SK-N-SH (cell line): ENCODE measurements around the gene STPG1. TPM values are rescaled to one million over a fixed set of nuclear protein-coding genes. Genes with fewer than 3 reads are reported as not detected.

Experiments
- CTCF ChIA-PET: fragments of 300-600, 350-600 bp; formaldehyde crosslinking; extraction: SDS; loops from one replicate; lab custom pipeline; 2021; lab: Yijun Ruan, JAX
- POLR2A ChIA-PET: fragments of 350-600 bp; sonication (Branson Sonifier 250); formaldehyde crosslinking; extraction: SDS; loops from one replicate; lab custom pipeline; 2020; ENCODE audit warnings: antibody characterized with exemption, inconsistent platforms; lab: Yijun Ruan, JAX
- DNase-seq: peaks from one replicate; pipeline ENCODE4 v3.0.0; 2012
- H2AFZ ChIP-seq: fragments of 200-600 bp; sonication (generic); 2 replicates; pipeline ENCODE4 v1.8.1; 2016; ENCODE audit warnings: antibody characterized with exemption, mild to moderate bottlenecking, low read depth
- H3F3A ChIP-seq: fragments of 200-600 bp; sonication (generic); replicated peaks from 2 replicates; pipeline ENCODE3; 2016; ENCODE audit warnings: antibody characterized with exemption, mild to moderate bottlenecking; ENCODE audit not compliant: insufficient read depth
- H3K27ac ChIP-seq, 2 experiments: fragments of 200-500 bp in 1 of 2; fragments of 200-600 bp in 1 of 2; sonication (Bioruptor generic) in 1 of 2; sonication (generic), shearing (Covaris generic) in 1 of 2; 2 replicates each; pipeline versions ENCODE4 v1.5.1 to v1.6.1; 2014 to 2016; ENCODE audit warnings: low read depth in 2 of 2, inconsistent platforms in 1 of 2, low read length in 1 of 2, mild to moderate bottlenecking in 1 of 2, mixed read lengths in 1 of 2
- H3K27me3 ChIP-seq: fragments of 200-600 bp; sonication (generic), shearing (Covaris generic); 2 replicates; pipeline ENCODE4 v1.6.1; 2016; ENCODE audit warnings: mixed run types; ENCODE audit not compliant: insufficient read depth
- H3K36me3 ChIP-seq, 2 experiments: fragments of 200-500 bp in 1 of 2; fragments of 200-600 bp in 1 of 2; sonication (Bioruptor generic) in 1 of 2; sonication (generic) in 1 of 2; replicated peaks in 1 of 2; 2 replicates each; pipeline versions ENCODE3 to v1.5.1; 2014 to 2016; ENCODE audit warnings: low read length in 1 of 2, mild to moderate bottlenecking in 1 of 2; ENCODE audit not compliant: insufficient read depth in 2 of 2, control insufficient read depth in 1 of 2
- H3K4me1 ChIP-seq, 2 experiments: fragments of 200-500 bp in 1 of 2; fragments of 200-600 bp in 1 of 2; sonication (Bioruptor generic) in 1 of 2; sonication (generic), shearing (Covaris generic) in 1 of 2; 2 replicates each; pipeline versions ENCODE4 v1.5.1 to v1.6.1; 2014 to 2016; ENCODE audit warnings: low read depth in 1 of 2, low read length in 1 of 2, mixed run types in 1 of 2; ENCODE audit not compliant: insufficient read depth in 2 of 2, control insufficient read depth in 1 of 2
- H3K4me2 ChIP-seq: fragments of 200-600 bp; sonication (generic), shearing (Covaris generic); 2 replicates; pipeline ENCODE4 v1.6.1; 2017; ENCODE audit warnings: mixed run types
- H3K4me3 ChIP-seq, 2 experiments: fragments of 200-500 bp in 1 of 2; fragments of 200-600 bp in 1 of 2; sonication (Bioruptor generic) in 1 of 2; sonication (generic), shearing (Covaris generic) in 1 of 2; 2 replicates each; pipeline versions ENCODE4 v1.5.1 to v1.8.1; 2014 to 2016; ENCODE audit warnings: low read depth in 2 of 2, inconsistent platforms in 1 of 2, low read length in 1 of 2, mild to moderate bottlenecking in 1 of 2, mixed read lengths in 1 of 2, moderate library complexity in 1 of 2
- H3K79me2 ChIP-seq: fragments of 200-600 bp; sonication (generic); 2 replicates; pipeline ENCODE4 v1.8.1; 2017; ENCODE audit warnings: mild to moderate bottlenecking; ENCODE audit not compliant: insufficient read depth
- H3K9ac ChIP-seq: fragments of 200-600 bp; sonication (generic); 2 replicates; pipeline ENCODE4 v1.6.1; 2017; ENCODE audit warnings: mixed run types
- H3K9me2 ChIP-seq: fragments of 200-600 bp; sonication (generic); 2 replicates; pipeline ENCODE4 v1.6.1; 2017; ENCODE audit warnings: mixed run types
- H3K9me3 ChIP-seq: fragments of 200-600 bp; sonication (generic); 2 replicates; pipeline ENCODE4 v1.6.1; 2017; ENCODE audit warnings: mixed run types, mild to moderate bottlenecking, moderate library complexity
- H4K20me1 ChIP-seq: fragments of 200-600 bp; sonication (generic); 2 replicates; pipeline ENCODE4 v1.6.1; 2017; ENCODE audit warnings: mild to moderate bottlenecking, mixed run types; ENCODE audit not compliant: insufficient read depth
- ELF1 ChIP-seq: IDR thresholded peaks from 2 replicates; pipeline ENCODE4 v1.4.0; 2012
- EZH2phosphoT487 ChIP-seq: fragments of 200-600 bp; sonication (generic); IDR thresholded peaks from 2 replicates; pipeline ENCODE4 v1.6.1; 2017; ENCODE audit warnings: low read depth, mixed run types, mild to moderate bottlenecking, antibody characterized with exemption, moderate library complexity, borderline replicate concordance
- FOXJ3 ChIP-seq: sonication (generic); formaldehyde crosslinking; IDR thresholded peaks from 2 replicates; pipeline ENCODE4 v1.5.1; 2020; ENCODE audit warnings: mild to moderate bottlenecking, missing genetic modification reagents
- FOXM1 ChIP-seq: IDR thresholded peaks from 2 replicates; pipeline ENCODE4 v1.4.0; 2012; ENCODE audit warnings: low read depth, mild to moderate bottlenecking
- GATA2 ChIP-seq: sonication (generic); formaldehyde crosslinking; IDR thresholded peaks from 2 replicates; pipeline ENCODE4 v1.5.0; 2020; ENCODE audit warnings: mild to moderate bottlenecking, missing genetic modification reagents
- JUND ChIP-seq: IDR thresholded peaks from 2 replicates; pipeline ENCODE4 v1.4.0; 2012
- MEF2A ChIP-seq: IDR thresholded peaks from 2 replicates; pipeline ENCODE4 v1.4.0; 2012; ENCODE audit warnings: low read depth, borderline replicate concordance
- MXI1 ChIP-seq: IDR thresholded peaks from 2 replicates; pipeline ENCODE4 v1.6.1; 2012; ENCODE audit warnings: mild to moderate bottlenecking, low read depth, low read length, improper control_type of control experiment
- NRF1 ChIP-seq: IDR thresholded peaks from 2 replicates; pipeline ENCODE4 v1.6.1; 2012; ENCODE audit warnings: low read depth, mild to moderate bottlenecking, low read length
- POLR2AphosphoS5 ChIP-seq: IDR thresholded peaks from 2 replicates; pipeline ENCODE4 v1.6.1; 2012; ENCODE audit warnings: low read depth, low read length
- RAD21 ChIP-seq: IDR thresholded peaks from 2 replicates; pipeline ENCODE4 v1.6.1; 2012; ENCODE audit warnings: mild to moderate bottlenecking, low read length
- RFX5 ChIP-seq: IDR thresholded peaks from 2 replicates; pipeline ENCODE4 v1.6.1; 2012; ENCODE audit warnings: mild to moderate bottlenecking, improper control_type of control experiment, low read length
- TAF1 ChIP-seq: IDR thresholded peaks from 2 replicates; pipeline ENCODE4 v1.6.1; 2012; ENCODE audit warnings: low read depth, mild to moderate bottlenecking, low read length, moderate library complexity, borderline replicate concordance
- TCF12 ChIP-seq: IDR thresholded peaks from 2 replicates; pipeline ENCODE4 v1.4.0; 2012
- TEAD4 ChIP-seq: IDR thresholded peaks from 2 replicates; pipeline ENCODE4 v1.4.0; 2012; ENCODE audit warnings: mild to moderate bottlenecking, borderline replicate concordance; ENCODE audit not compliant: insufficient read depth
- USF2 ChIP-seq: fragments of 150-350 bp; IDR thresholded peaks from 2 replicates; pipeline ENCODE4 v1.6.1; 2017; ENCODE audit warnings: antibody characterized with exemption, low read length, low read depth, borderline replicate concordance
- YY1 ChIP-seq: IDR thresholded peaks from 2 replicates; pipeline ENCODE4 v1.4.0; 2012; ENCODE audit warnings: low read depth, mild to moderate bottlenecking
- WGBS: methylation state at CpG from one replicate; pipeline ENCODE4 v1.1.6; 2017; ENCODE audit warnings: low lambda C conversion rate; 5-methylcytosine and 5-hydroxymethylcytosine counted together
- polyA plus RNA-seq, 3 experiments: library from polyadenylated mRNA; depleted of rRNA; stranded (reverse); fragments of >200 nt; gene quantifications; 2 replicates each; pipeline ENCODE4 v1.2.3, GENCODE V29; 2012
- TF ChIP-seq, protein P1 (sequence below): IDR thresholded peaks from 2 replicates; pipeline ENCODE4 v1.6.1; 2012; ENCODE audit warnings: mild to moderate bottlenecking, low read depth, low read length, moderate library complexity

STPG1 gene
- polyA plus RNA-seq, 1 of the 3 experiments (the other 2 are of a cell fraction): 8.7 TPM

DNA sequence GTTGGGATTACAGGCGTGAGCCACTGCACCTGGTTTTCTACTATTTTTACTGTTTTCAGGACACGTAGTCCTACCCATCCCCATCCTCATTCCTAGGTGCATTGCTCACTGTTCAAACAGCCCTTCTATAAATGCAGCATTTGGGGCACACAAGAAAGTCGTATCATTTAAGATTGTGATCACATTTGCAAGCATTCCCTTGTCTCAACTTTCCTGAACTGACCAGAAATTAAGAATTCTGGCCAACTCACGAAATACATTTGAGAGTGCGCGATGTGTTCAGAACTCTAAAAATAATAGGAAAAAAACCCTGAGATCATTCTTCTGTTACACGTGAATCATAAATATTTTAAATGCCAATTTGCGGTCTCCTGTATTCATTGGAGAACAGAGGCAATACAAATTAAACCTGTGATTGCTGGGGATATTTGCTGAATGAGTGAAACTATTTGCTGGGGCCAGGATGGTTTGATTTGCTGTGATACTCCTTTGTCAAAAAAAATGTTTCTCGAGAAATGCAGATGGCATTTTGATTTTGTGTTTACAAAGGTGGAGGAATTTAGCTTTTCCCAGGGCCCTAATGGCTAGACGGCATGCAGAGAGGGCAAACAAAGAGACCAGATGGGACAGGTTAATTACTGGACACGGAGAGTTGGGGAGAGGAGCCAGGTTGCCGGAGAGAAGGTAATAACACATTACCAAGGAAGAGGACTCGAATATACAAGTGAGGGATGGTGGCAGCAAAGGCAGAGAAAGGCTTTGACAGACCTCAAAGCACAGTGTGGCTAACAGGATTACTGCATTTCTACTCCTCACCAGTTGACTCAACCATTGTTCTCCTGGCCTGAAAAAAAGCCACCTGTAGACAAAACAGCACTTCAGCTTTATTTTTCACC lies 38.4 kb downstream of the STPG1 start:
- H4K20me1 ChIP-seq: no peaks in the 10 kb centered on the region
- H3K9ac ChIP-seq: no peak overlapping the region
- TF ChIP-seq TEAD4: no peak
- TF ChIP-seq YY1: no peak
- TF ChIP-seq JUND: no peak
- TF ChIP-seq POLR2AphosphoS5: no peak
- no peak for TF ChIP-seq FOXM1
- TF ChIP-seq TAF1: no peak
- TF ChIP-seq GATA2: no peak
- TF ChIP-seq USF2: no peak
- no peak for TF ChIP-seq MXI1
- no peak for TF ChIP-seq FOXJ3 (CRISPR knock-in tag)
- no peak for TF ChIP-seq TCF12
- no peak for TF ChIP-seq RAD21
- no peak for TF ChIP-seq EZH2phosphoT487
- TF ChIP-seq, protein P1, sequence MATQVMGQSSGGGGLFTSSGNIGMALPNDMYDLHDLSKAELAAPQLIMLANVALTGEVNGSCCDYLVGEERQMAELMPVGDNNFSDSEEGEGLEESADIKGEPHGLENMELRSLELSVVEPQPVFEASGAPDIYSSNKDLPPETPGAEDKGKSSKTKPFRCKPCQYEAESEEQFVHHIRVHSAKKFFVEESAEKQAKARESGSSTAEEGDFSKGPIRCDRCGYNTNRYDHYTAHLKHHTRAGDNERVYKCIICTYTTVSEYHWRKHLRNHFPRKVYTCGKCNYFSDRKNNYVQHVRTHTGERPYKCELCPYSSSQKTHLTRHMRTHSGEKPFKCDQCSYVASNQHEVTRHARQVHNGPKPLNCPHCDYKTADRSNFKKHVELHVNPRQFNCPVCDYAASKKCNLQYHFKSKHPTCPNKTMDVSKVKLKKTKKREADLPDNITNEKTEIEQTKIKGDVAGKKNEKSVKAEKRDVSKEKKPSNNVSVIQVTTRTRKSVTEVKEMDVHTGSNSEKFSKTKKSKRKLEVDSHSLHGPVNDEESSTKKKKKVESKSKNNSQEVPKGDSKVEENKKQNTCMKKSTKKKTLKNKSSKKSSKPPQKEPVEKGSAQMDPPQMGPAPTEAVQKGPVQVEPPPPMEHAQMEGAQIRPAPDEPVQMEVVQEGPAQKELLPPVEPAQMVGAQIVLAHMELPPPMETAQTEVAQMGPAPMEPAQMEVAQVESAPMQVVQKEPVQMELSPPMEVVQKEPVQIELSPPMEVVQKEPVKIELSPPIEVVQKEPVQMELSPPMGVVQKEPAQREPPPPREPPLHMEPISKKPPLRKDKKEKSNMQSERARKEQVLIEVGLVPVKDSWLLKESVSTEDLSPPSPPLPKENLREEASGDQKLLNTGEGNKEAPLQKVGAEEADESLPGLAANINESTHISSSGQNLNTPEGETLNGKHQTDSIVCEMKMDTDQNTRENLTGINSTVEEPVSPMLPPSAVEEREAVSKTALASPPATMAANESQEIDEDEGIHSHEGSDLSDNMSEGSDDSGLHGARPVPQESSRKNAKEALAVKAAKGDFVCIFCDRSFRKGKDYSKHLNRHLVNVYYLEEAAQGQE: no peak
- no peak for TF ChIP-seq RFX5
- TF ChIP-seq ELF1: no peak
- no peak for TF ChIP-seq MEF2A
- no peak for TF ChIP-seq NRF1
- TF ChIP-seq, all 33 proteins: peak for 0
- Histone ChIP-seq H3F3A (no peaks in the 10 kb centered on the region), H3K4me2 (no peak overlapping the region), H3K79me2 (no peaks in the 10 kb centered on the region), H3K27ac (0 out of 4 replicates have a peak overlapping the region, but pooled peaks of 1 of the 2 experiments have one; percentile 10), H3K27me3 (no peaks in the 10 kb centered on the region), H3K4me1 (no peaks in the 10 kb centered on the region), H3K9me3 (no peaks in the 10 kb centered on the region), H3K4me3 (no peak overlapping the region), H3K36me3 (peaks cover 0 to 9% of the 10 kb centered on the region in 2 experiments), H2AFZ (no peak overlapping the region), H3K9me2 (no peaks in the 10 kb centered on the region)
- no peak for DNase-seq
- ChIA-PET CTCF (interaction anchor here (1.2 to 3.7 kb wide), 2 partner anchors 16 to 175 kb away, joined by 3 to 25 read pairs; no protein-coding TSS in a partner anchor), POLR2A (no interaction called here)
- 70% methylated on average over 13 of the region's 13 CpGs for WGBS
